Progenitor cell of endocrine pancreas (in vitro differentiated cells): ENCODE results near the gene APOBEC2. TPM values are rescaled to one million over a fixed set of nuclear protein-coding genes. Genes with fewer than 3 reads are reported as not detected.

Source experiments
- DNase-seq: peaks from one replicate; pipeline ENCODE4 v3.0.0; 2021; ENCODE audit warnings: low spot score; ENCODE audit not compliant: unreplicated experiment
- H3K27ac Mint-ChIP-seq: 2 replicates; pipeline ENCODE4 v1.8.0; 2021; ENCODE audit warnings: mild to moderate bottlenecking, moderate library complexity, mixed read lengths
- H3K27me3 Mint-ChIP-seq: 2 replicates; pipeline ENCODE4 v1.8.0; 2021; ENCODE audit warnings: mixed read lengths
- H3K36me3 Mint-ChIP-seq: 2 replicates; pipeline ENCODE4 v1.8.0; 2022; ENCODE audit warnings: mixed read lengths; ENCODE audit not compliant: insufficient read depth
- H3K4me1 Mint-ChIP-seq: 2 replicates; pipeline ENCODE4 v1.8.0; 2021; ENCODE audit warnings: low read depth, mixed read lengths
- H3K4me3 Mint-ChIP-seq: 2 replicates; pipeline ENCODE4 v1.8.0; 2021; ENCODE audit warnings: low read depth, mild to moderate bottlenecking, moderate library complexity, mixed read lengths
- H3K9me3 Mint-ChIP-seq: 2 replicates; pipeline ENCODE4 v1.8.0; 2021; ENCODE audit warnings: low read depth, mixed read lengths
- CTCF ChIP-seq: fragments of 200-600 bp; sonication (generic); IDR thresholded peaks from one replicate; pipeline ENCODE4 v1.5.0; 2021; ENCODE audit warnings: antibody characterized with exemption, mild to moderate bottlenecking; ENCODE audit not compliant: unreplicated experiment
- total RNA-seq: library from RNA; stranded (reverse); gene quantifications from 2 replicates; pipeline ENCODE4 v1.2.1, GENCODE V29; 2021

The APOBEC2 gene
- total RNA-seq, 1 donor from 2014 or later = 1.2 TPM

GRCh38 chr6:41079080-41079479, 26.1 kb downstream of the APOBEC2 start:
- peaks cover 20% of the 10 kb centered on the region for H3K36me3 Mint-ChIP-seq
- H3K9me3 Mint-ChIP-seq = no peaks in the 10 kb centered on the region
- H3K4me3 Mint-ChIP-seq = no peak overlapping the region
- no peaks in the 10 kb centered on the region for H3K27me3 Mint-ChIP-seq
- DNase-seq = no peak
- H3K4me1 Mint-ChIP-seq = peaks cover 24% of the 10 kb centered on the region
- no peak overlapping the region for H3K27ac Mint-ChIP-seq
- TF ChIP-seq CTCF = no peak

GRCh38 chr6:41080621-41081020, 27.6 kb downstream of the APOBEC2 start:
- Mint-ChIP-seq H3K9me3 (no peaks in the 10 kb centered on the region), H3K27me3 (no peaks in the 10 kb centered on the region), H3K4me3 (no peak overlapping the region), H3K27ac (no peak overlapping the region), H3K36me3 (peaks cover 24% of the 10 kb centered on the region), H3K4me1 (peaks cover 8% of the 10 kb centered on the region)
- DNase-seq = no peak
- TF ChIP-seq CTCF = no peak

- H3K9me3 Mint-ChIP-seq = no peaks in the 10 kb centered on the region
- no peak overlapping the region for H3K27ac Mint-ChIP-seq
- no peaks in the 10 kb centered on the region for H3K4me1 Mint-ChIP-seq
- TF ChIP-seq CTCF = no peak
- peaks cover 32% of the 10 kb centered on the region for H3K36me3 Mint-ChIP-seq
- no peak for DNase-seq
- no peak overlapping the region for H3K4me3 Mint-ChIP-seq
- no peaks in the 10 kb centered on the region for H3K27me3 Mint-ChIP-seq
These were observed 30.1 kb downstream of the APOBEC2 start for GRCh38 chr6:41083072-41083471.

GRCh38 chr6:41085182-41085581, 32.2 kb downstream of the APOBEC2 start:
- Mint-ChIP-seq H3K27ac (no peak overlapping the region), H3K9me3 (no peaks in the 10 kb centered on the region), H3K4me1 (no peaks in the 10 kb centered on the region), H3K36me3 (peaks cover 29% of the 10 kb centered on the region), H3K4me3 (no peak overlapping the region), H3K27me3 (no peaks in the 10 kb centered on the region)
- TF ChIP-seq CTCF = no peak
- DNase-seq = no peak

GRCh38 chr6:41088451-41088850, 35.4 kb downstream of the APOBEC2 start:
- TF ChIP-seq CTCF = no peak
- peaks cover 33% of the 10 kb centered on the region for H3K36me3 Mint-ChIP-seq
- H3K4me1 Mint-ChIP-seq = no peaks in the 10 kb centered on the region
- no peaks in the 10 kb centered on the region for H3K27me3 Mint-ChIP-seq
- no peaks in the 10 kb centered on the region for H3K9me3 Mint-ChIP-seq
- no peak overlapping the region for H3K4me3 Mint-ChIP-seq
- no peak for DNase-seq
- H3K27ac Mint-ChIP-seq = no peak overlapping the region
